COLO829 (cell line): ENCODE measurements around the gene RAPGEF5.
"Not testable (repeated sequence)": the region's sequence is repeated elsewhere in the genome, so short reads cannot be mapped to it uniquely, and the experiment has no call there.

Experiments
- DNase-seq: peaks from one replicate; pipeline ENCODE4 v3.0.0; 2012; ENCODE audit warnings: low spot score

The RAPGEF5 gene

GRCh38 chr7:22116451-22117030 is 240.4 kb downstream of the RAPGEF5 start:
- no peak for DNase-seq

- DNase-seq: no peak
These were observed 241.3 kb downstream of the RAPGEF5 start for GRCh38 chr7:22115689-22116088.

GRCh38 chr7:22114440-22114981 is 242.4 kb downstream of the RAPGEF5 start:
- no peak for DNase-seq

- DNase-seq: no peak
These were observed 243.9 kb downstream of the RAPGEF5 start for GRCh38 chr7:22113041-22113440.

- no peak for DNase-seq
These were observed 245.3 kb downstream of the RAPGEF5 start for GRCh38 chr7:22111661-22112060.

- DNase-seq: no peak
These were observed 246.1 kb downstream of the RAPGEF5 start for GRCh38 chr7:22110881-22111280.

- peak; percentile 97 for DNase-seq
These were observed 246.6 kb downstream of the RAPGEF5 start for GRCh38 chr7:22110227-22110839.

- DNase-seq: peak; percentile 35
These were observed 247.2 kb downstream of the RAPGEF5 start for GRCh38 chr7:22109761-22110160.

- peak; percentile 48 for DNase-seq
These were observed 248.7 kb downstream of the RAPGEF5 start for GRCh38 chr7:22108151-22108845.

- DNase-seq: no peak
These were observed 251.4 kb downstream of the RAPGEF5 start for GRCh38 chr7:22105550-22105949.

GRCh38 chr7:22094413-22095342 is 262.3 kb downstream of the RAPGEF5 start:
- DNase-seq: no peak

- DNase-seq: no peak
These were observed 263.0 kb downstream of the RAPGEF5 start for GRCh38 chr7:22093936-22094335.

GRCh38 chr7:22093001-22093400 is 264.0 kb downstream of the RAPGEF5 start:
- DNase-seq: no peak

- DNase-seq: not testable (repeated sequence)
These were observed 265.9 kb downstream of the RAPGEF5 start for GRCh38 chr7:22090958-22091525.

GRCh38 chr7:22090512-22090911 is 266.4 kb downstream of the RAPGEF5 start:
- no peak for DNase-seq

GRCh38 chr7:22090107-22090506 is 266.8 kb downstream of the RAPGEF5 start:
- DNase-seq: no peak

GRCh38 chr7:22088827-22089226 is 268.1 kb downstream of the RAPGEF5 start:
- no peak for DNase-seq

- DNase-seq: no peak
These were observed 269.1 kb downstream of the RAPGEF5 start for GRCh38 chr7:22087861-22088260.

- no peak for DNase-seq
These were observed 273.2 kb downstream of the RAPGEF5 start for GRCh38 chr7:22083704-22084240.

- peak; percentile 78 for DNase-seq
These were observed 273.9 kb downstream of the RAPGEF5 start for GRCh38 chr7:22082886-22083703.

- no peak for DNase-seq
These were observed 274.4 kb downstream of the RAPGEF5 start for GRCh38 chr7:22082553-22082885.
